Epidermal melanocyte (primary cell): Measurements from ENCODE around the gene CDH16.
"Not testable (repeated sequence)": the region's sequence is repeated elsewhere in the genome, so short reads cannot be mapped to it uniquely, and the experiment has no call there.

ENCODE experiments used
- DNase-seq: peaks from one replicate; pipeline ENCODE4 v3.0.0; 2011; ENCODE audit warnings: low spot score; ENCODE audit not compliant: insufficient read length

The CDH16 gene

DNA sequence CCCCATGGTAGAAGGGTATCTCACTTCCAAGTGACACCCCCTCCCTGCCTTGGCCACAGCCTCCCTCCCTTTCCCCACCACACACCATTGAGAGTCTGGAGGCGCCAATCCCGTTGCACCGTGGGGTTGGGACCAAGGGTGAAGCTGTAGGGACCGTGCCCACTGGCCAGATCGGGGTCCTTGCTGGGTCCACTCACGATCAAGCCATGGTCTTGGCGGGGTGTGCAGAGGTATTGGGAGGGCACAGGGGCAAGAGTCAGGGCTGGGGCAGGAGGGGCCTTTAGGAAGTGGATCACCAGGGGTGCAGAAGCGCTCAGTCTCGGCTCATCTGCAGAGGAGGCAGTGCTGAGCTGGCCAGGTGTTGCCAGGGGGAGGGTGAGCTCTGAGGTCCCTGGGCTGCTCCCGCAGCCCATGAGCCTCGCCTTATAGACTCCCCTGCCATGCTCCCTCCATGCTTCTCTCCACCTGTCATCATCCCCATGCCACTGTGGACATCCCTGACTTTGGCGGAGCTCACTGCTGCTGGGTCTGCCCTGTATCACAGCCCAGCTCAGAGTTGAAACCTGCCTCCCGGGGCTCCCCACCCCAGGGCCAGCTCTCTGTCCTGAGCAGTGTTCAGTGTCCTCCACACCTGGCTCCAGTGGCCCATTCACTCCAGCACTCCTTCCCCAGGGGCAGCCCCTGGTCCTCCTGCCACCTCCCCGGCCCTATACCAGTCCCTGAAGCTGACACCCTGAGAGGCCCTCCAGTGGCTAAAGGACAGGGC is 8.3 kb downstream of the CDH16 start:
- no peak for DNase-seq

GRCh38 chr16:66908762-66909559 is 9.7 kb downstream of the CDH16 start:
- DNase-seq, result no peak

GRCh38 chr16:66908116-66908515 is 10.6 kb downstream of the CDH16 start:
- DNase-seq, result no peak

DNA sequence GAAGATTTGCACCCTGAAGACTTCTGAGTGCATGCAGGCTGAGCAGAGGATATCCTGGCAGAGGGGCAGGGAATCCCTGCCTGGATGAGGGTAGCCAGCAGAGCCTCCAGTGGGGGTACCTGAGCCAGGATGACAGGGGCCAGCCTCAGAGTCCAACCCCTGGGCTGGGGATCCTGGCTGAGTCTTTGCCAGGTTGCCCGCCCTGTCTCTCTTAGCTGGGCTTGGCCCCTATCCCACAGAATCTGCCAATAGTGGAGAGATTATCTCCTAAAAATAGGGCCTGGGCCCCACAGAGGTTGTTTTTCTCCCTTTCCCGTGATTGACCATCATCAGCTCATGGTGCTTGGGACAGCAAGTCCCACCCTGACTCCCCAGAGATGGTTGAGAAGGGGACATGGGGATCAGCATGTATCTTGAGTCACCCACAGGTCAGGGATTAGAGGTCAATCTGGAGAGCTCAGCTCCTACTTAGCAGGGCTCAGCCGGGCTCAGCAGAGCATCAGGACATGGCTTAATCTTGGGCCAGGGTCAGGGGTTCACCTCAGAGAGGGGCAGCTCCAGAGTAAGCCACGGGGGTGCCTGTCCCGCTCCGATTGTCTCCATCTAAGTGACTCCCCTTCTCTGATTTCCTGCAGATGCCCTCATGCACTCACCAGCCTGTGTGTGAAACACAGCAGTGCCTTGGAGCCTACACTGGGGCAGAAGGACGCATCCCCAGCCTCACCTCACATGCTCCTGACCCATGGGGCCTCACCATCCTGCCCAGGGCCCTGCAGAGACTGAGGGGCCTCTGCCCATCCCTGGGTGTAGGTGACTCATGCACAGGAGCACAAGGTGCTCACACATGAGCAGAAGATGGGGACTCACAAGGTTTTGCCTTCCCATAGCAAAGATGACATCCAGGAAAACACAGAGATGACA is 11.5 kb downstream of the CDH16 start:
- DNase-seq, result no peak

DNA sequence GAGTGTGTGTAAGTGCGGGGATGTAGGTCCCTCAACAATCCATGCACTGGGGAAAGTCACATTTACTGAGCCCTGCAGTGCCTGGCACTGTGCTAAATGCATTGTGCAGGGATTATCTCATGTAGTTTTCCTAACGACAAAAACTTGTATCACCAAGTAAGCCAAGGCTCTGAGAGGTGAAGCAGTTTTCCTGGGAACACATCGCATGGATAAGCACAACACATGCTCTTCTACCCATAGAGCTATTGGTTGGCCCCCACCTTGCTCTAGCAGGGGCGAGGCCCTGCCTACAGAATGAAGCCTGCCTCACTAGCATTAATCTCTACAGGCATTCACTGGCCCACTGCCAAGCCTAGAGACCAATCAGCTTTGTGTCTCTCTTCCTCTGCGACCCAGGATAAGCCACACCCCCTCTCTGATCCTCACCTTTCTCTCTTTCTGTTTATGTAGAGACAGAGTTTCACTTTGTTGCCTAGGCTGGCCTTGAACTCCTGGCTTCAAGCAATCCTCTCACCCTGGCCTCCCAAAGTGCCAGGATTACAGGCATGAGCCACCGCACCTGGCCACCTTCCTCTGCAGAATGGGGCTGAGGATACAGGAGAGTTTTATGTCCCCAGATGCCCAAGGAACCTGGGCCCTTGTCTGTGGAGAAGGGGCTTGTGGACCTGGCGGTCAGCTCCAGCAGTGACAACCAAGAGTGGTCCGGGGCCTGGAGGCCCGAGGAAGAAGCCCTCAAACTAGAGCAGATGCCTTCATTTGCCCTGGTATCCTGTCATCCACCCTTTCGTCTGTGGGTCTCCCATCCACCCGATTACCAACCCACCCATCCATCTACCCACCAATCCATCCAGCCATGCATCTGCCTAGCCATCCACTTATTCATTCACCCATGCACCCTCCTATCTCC is 12.8 kb downstream of the CDH16 start:
- no peak for DNase-seq

DNA sequence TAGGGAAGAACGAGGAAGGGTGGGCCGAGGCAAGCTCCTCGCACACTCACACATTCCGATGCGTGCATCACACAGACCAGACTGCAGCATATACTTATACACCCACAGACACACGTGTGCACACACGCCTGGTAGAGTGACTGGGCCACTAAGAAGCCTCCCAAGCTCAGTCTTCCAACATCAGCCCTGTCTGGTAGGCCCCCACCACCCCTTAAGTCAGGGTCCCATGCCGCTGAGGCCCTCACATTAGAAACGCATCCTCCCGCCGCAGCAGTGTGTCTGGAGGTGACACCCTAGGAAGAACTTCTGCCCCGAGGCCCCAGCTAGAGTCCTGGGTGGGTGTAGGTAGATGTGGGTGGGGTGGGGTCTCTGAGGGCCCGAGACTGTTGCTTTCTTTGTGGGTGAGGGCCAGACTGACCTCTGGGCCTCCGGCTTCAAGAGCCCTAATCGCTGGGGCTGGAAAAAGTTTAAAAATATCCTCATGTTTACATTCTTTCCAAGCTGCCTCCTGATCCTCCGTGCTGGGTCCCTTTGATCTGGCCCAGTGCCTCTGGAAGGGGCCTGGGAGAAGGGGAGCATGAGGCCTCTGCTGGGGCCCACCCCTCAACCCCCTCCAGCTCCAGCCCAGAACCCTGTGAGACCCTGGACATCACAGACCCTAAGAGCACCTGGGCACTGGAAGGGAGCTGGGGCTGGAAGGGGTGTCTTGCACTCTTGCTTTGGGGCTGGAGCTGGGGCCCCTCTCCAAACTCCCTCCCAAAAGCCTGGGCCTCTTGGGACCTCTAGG is 13.6 kb downstream of the CDH16 start:
- DNase-seq, result no peak

- DNase-seq, result no peak
Observed at GRCh38 chr16:66904428-66904845, 14.2 kb downstream of the CDH16 start.

DNA sequence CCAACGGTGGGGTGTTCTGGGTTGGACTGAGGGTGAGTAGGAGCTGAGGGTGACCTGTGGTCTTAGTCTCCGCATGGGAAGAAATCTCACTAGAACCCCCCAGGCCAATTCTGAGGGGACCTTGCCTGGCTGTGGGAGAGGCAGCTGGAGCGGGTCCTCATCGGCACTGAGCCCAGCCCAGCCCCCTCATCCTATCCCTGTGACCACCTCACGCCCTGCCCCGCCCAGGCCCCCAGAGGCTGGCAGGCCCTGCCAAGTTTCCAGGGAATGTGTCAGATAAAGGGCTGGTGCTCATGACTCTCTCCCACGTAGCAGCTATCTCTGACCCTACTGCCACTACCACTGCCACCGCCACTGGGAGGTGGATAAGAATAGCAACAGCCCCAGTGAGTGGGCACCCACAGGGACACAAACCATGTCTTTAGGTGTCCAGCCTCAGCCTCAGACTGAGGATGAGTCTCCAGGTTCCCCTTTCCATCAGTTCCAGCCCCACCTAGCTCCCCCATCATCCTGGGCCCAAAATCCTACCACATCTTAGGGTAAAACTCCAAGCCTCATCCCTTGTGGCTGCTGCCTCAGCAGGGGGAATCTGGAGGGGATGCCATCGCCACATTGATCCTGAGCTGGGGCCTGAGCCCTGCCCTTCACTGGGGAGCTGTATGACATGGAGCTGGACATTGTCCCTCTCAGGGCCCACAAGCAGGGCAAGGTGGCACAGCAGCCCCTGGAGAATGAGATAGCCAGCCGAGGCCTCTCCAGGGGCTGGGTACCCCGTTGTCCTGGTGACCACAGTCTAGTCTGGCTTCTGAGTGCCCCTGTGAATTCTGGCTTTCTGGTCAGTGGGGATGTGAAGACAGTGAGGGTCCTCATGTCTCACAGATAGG is 14.9 kb downstream of the CDH16 start:
- DNase-seq, result no peak

DNA sequence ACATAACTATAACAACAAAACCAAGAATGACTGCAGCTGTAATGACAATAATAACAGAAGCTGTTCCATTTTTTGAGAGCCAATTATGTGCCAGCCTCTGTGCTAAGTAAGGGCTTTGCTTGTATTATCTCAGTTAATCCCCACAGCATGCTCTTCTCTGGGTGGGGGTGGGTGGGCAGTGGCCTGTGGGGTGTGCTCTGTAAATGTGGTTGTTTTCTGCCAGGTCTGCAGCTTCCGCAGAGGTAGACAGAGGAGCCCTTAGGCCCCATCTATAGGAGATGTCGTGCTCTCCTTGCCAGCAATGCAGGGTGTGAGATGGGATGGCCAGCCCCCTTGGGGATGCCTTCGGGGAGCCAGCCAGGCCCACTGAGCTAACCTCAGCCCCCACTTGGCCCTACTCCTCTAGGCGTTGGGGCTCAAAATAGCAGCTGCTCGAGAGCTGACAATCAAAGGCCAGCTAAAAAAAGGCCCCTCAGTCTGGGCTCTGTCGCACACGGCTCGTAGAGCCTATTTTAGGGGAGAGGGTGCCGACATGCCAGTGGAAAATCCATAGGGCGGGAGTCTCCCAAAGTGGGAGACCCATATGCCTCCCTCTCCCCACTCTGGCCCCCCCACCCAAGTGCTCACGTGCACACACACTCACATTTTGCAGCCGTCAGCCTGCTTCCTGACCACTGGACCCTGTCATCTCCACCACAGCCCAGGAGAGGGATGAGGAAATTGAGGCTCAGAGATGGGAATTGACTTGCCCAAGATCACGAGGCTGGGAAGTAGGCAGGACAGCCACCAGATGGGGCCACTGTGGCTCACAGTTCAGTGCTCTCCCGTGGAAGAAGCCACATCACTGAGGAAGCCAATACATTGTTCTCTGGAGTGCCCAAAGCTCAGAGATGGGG is 15.8 kb downstream of the CDH16 start:
- no peak for DNase-seq

- no peak for DNase-seq
Observed at GRCh38 chr16:66901626-66902025, 17.1 kb downstream of the CDH16 start.

DNA sequence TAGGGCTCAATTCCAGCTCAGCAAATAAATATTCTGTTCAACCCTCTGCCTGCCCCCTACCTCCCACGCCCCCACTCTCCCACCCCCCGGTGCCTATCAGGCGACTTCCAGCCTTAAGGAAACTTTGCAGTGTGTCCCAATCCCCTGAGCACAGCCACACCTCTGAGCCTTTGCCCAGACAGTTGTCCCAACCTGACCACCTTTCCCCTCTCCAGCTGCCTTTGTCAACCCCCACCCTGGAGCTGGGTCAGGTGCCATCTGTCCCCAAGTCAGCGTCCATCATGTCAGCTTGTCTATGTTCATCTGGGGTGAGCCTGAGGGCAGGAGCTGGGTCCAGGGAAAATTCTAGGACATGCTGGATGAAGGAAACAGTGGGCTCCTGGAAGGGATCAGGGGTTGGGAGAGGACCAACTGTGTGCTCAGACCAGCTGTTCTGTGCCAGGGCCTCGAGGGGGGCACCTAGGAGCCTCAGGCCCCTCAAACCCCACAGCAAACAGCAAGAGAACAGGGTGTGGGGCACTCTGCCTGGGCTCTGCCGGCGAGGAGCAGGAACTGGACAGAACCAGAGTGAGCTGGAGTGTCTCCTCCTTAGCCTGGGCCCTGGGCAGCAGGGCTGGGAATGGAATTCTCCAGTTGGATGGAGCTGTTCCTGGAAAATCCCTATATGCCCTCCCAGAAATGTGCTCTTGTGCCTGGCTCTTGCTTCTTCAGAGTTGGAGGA is 17.8 kb downstream of the CDH16 start:
- DNase-seq, result no peak

DNA sequence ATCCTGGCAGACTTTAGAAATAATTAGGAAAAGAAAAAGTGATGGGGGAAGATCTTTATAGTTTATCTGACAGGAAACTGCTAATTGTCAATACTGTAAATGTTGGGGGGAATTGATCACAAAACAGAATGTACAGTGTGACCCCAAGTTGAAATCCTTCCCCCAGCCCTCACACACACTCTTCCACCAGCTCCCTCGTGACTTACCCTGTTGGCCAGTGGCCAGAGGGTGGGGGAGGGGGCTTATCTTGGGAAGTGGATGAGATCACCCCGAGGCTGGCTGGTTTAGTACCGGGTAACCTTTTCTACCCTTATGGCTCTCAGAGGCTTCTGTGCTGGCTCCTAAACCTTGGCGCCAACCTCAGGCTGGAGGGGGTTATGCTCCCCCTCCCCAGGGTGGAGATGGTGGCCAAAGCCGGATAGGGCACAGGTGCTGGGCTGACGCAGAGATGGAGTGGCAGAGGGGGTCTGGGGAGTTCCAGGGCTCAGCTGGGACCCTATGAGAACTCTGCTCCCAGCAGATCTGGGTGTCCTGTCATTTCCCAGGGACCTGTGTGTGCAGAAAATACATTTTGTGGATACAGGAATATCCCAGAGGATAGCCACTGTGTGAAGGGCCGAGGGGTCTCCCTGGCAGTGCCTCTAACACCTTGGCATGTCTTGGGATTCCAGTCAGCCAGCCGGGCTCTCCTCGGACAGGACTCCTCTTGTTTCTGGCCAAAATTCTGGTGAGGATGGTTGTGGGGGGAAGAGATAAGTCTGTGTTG is 18.6 kb downstream of the CDH16 start:
- no peak for DNase-seq

GRCh38 chr16:66899310-66899944 is 19.3 kb downstream of the CDH16 start:
- DNase-seq, result no peak

DNA sequence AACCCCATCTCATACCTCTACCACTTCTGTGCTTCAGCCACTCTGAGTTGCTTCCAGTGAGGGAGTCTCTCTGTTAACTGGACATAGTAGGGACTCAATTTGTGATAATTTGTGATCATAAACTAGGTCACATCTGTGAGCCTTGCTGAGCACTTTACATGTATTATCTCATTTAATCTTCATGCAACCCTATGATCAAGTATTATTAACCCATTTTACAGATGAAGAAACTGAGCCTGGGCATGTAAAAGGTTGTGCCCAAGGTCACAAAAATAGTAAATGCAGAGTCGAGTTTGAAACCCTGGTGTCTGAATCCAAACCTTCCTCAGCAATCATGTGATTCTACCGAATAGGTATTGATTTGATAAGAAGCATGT is 19.8 kb downstream of the CDH16 start:
- DNase-seq, result no peak

- no peak for DNase-seq
Observed at GRCh38 chr16:66898207-66898606, 20.5 kb downstream of the CDH16 start.

DNA sequence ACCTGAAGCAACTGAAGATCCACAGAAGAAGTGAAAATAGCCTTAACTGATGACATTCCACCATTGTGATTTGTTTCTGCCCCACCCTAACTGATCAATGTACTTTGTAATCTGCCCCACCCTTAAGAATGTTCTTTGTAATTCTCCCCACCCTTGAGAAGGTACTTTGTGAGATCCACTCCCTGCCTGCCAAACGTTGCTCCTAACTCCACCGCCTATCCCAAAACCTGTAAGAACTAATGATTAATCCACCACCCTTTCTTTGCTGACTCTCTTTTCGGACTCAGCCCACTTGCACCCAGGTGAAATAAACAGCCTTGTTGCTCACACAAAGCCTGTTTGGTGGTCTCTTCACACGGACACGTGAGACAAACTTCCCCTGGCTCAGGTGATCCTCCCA is 22.0 kb downstream of the CDH16 start:
- DNase-seq, result not testable (repeated sequence)
